ENCODE data around the gene CALHM4.

Gene CALHM4
- total RNA-seq, result 0 reads per million in 3 experiments

- no peak for DNase-seq
Observed at GRCh38 chr6:116553451-116553850, at the start of gene CALHM4. TSS of gene CALHM4 (plus strand) at chr6:116553751. CDS start at chr6:116553794, 43 bp downstream.

DNA sequence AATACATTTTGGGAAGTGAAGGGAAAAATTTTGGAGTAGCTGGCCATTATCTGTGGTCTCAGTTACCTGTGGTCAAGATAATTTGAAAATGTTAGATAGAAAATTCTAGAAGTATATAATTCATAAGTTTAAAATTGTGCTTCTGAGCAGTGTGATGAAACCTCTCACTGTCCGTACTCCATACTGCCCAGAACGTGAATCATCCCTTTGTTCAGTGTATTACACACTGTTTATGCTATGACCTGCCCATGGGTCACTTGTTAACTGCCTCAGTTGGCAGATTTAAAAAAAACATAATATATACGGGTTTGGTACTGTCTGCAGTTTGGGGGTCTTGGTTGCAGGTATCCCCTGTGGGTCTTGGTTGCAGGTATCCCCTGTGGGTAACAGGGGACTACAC, 46.2 kb upstream of the CALHM4 start:
- no peak for DNase-seq

DNA sequence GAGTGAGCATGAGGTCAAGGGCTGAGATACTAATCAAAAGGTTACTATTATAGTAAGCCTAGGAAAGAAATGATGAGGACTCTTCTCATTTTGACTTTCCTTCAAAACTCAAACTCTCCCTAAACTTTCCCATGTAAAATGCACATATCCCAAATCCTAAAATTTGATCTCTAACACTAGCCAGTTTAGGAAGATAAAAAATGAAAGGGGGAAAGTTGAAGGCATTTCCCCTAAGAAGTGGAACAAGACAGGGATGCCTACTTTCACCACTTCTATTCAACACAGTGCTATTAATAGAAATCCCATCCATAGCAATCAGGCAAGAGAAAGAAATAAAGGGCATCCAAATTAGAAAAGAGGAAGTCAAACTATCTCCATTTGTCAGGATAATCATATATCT, 45.0 kb upstream of the CALHM4 start:
- no peak for DNase-seq

- DNase-seq, result no peak
Observed at GRCh38 chr6:116511424-116512110, 42.0 kb upstream of the CALHM4 start, which contains the start of gene CALHM5. TSS of gene CALHM5 (plus strand) at chr6:116511639. CDS start at chr6:116511697, 58 bp downstream.

DNA sequence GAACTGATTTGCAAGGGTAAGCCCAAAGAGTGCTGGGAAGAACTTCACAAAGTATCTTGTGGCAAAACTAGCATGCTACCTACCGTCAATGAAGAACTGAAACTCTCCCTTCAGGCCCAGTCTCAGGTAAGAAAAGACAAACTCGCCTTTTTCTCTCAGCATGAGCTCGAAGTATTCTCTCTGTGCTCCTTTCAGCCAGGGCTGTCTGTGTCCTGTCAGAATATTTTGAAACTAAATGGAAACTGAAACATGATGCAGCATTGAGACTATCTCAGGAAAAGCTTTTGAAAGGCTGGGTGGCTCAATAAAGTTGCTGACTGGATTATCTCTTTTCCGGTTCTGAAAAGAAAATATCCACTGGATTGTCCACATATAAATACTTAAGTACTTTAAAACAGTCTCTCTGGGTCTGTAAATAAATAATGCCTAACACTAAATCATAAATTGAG, 41.4 kb upstream of the CALHM4 start:
- no peak for DNase-seq

GRCh38 chr6:116512734-116513133, 40.8 kb upstream of the CALHM4 start:
- no peak for DNase-seq

GRCh38 chr6:116513224-116513875, 40.2 kb upstream of the CALHM4 start:
- DNase-seq, result no peak

DNA sequence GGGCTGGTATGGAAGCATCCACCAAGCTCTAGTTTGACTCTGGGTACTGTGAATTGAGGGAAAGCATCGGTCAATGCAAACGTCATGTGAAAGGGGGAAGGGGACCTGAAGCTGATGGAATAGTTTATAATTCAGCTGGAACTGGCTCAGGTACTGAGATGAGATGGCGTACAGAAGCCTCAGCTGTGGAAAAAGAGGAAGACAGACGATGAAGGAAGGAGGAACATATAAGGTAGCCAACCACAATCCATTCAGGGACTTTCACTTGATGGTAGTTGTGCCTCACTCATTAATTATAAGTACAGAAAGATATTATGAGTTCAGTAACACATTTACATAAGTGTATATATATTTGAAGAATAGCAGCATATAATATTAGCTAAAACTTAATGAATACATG, 39.4 kb upstream of the CALHM4 start:
- no peak for DNase-seq

- DNase-seq, result no peak
Observed at GRCh38 chr6:116515141-116515540, 38.4 kb upstream of the CALHM4 start.

DNA sequence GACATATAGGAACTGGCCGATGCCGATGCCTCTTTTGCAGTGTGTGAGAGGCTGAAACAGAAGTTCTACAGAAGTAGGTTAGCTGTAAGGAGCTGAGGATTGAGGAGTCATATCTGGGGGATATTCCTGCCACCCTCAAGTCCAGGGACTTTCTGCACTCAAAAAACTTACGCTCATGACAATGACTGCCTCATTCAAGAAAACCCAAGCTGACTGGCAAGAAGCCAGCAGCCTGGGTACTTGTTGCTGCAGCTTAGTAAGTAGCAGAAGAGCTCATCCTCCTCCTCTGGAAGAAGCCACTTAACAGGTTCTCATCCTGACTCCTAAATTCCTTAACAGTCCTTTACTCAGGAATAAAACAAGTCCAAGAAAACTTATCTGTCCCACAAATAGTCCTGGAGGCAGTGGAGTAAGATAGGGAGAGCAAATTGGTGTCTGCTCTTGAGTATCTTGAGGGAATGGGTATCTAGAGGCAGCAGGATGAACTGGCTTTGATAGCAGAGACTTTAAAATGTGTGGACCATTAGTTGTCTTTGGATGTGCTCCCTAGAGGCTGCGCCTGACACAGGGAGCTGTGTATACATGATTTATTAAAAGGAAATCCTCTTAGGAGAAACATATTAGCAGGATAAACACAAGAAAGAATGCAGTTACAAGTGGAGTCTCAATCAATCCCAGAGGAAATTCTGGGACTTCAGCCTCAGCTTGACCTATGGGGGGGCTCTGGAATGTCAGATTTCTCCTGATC, 34.8 kb upstream of the CALHM4 start:
- no peak for DNase-seq

GRCh38 chr6:116522896-116523295, 30.7 kb upstream of the CALHM4 start:
- no peak for DNase-seq

DNA sequence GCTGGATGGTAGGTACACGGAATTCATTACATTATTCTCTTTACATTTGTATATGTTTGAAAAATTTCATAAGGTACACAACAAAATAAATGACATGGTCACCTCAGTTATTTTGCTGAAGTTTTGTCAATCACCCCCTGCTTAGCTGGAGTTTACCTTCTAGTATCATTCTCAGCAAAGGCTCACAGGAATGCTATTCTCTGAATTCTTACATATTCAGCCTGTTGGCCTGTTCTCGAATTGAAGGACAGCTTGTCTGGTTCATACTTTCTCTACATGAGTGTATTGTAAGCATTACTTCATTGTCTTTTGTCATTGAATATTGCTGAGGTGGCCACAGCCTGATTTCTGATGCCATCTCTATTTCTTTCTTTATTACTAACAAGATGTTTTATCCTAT, 29.3 kb upstream of the CALHM4 start:
- no peak for DNase-seq

- DNase-seq, result no peak
Observed at GRCh38 chr6:116528133-116528532, 25.4 kb upstream of the CALHM4 start.

DNA sequence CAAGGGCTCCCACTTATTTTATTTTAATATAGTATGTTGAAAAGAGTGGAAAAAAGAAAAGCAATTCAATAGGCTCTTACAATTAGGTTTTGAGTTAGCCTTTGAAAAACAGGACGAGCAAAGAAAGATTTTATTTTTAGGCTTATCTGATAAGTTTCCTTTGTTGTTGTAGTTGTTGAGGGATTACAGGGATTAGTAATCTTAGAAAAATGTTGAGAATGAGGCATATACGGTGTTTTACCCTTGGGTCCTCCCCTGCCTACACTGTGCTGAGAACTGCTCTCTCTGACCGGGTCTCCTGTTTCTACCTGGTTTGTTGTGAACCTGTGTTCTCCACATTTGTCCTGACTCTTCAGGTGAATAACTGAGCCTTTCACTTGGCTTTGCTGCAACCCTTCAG, 24.8 kb upstream of the CALHM4 start:
- no peak for DNase-seq

- no peak for DNase-seq
Observed at GRCh38 chr6:116529466-116530290, 23.9 kb upstream of the CALHM4 start.

DNA sequence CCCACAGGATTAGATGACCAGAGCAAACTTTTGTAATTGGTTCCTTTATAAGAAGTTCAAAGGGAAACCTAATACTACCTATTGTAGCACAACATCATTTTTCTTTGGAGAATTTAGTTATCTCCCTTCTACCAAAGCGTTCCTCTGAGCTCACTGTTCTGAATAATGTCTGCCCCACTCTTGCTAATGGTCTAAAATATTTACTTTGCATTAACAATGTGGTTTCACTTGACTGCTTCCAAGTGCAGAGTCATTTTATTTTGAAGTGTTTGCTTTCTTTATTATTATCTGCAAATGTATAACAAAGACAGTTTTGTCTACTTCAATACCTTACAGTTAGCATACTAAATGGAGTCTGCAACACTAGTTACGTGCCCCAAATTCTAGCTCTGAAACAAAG, 23.1 kb upstream of the CALHM4 start:
- DNase-seq, result no peak

- peak; percentile 66 for DNase-seq
Observed at GRCh38 chr6:116531675-116532570, 21.6 kb upstream of the CALHM4 start.

DNA sequence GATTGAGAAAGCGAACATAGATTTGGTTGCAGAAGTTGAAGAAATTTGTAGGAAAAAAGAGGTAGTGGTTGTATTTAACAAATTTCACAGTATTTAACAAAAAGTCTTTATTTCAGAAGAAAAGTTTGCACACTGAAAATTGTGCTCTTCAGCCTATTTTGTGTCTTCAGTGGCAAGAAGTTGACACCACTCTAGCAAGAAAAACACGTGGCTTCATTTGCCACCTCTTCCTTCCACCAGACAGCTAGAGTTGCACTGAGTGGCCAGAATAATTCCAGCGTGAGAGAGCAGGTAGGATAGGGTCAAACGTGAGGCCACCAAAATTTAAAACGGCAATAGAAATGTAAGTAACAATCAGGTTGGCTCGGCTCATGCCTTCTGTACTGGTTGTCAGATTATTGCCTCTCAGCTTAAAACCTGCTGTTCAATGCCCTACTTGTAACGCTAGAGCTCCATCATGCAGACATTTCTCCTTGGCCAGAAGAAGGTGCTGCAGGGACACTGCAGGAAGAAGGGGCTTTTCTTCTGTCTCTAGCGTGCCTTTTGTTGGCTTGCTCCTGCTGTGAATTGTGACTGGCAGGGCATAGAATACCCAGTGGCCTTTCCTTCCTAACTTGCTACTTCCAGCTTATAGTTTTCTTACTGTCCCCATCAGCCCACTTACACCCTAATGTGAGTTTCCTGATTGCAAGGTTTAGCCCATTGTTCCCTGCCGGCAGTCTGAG, 20.2 kb upstream of the CALHM4 start:
- no peak for DNase-seq

DNA sequence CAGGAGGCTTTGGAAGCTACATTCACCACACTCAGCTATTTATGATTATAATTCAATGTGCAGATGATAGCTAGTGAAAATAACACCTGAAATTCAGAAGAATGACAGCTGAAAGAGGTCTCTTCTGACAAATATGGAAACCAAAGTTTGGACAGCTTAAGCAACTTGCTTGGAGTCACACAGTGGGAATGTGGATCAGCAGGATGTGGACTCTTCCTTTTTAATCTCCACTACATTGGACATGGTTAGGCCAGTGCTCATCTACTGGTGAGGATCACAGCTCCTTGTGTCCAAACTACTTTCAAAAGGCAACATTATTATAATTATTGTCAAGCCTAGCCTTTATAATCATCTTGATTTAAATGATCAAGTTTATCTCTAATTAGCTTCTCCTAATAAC, 18.4 kb upstream of the CALHM4 start:
- no peak for DNase-seq

- DNase-seq, result peak; percentile 44
Observed at GRCh38 chr6:116536216-116536621, 17.3 kb upstream of the CALHM4 start.

DNA sequence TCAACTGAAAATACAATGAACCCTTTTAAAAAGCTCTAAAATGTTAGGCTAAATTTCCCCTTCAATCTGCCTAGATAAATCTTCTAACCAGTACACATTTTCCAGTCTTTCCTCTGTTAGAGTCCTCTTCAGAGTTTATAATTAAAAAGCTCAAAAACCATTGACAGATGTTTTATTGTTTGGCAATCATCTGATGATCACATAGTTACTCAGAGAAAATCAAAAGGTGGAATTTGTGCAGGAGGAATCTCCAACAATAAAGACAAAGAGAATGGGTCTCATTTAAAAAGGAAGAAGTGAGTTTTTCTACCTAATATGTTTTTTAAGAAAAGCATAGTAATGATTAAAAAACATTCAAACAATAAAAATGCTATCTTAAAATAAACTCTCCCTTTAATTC, 11.1 kb upstream of the CALHM4 start:
- no peak for DNase-seq

All from central memory CD4-positive, alpha-beta T cell (primary cell).